GM21576 (cell line): ENCODE data around the gene TLX2.
A peak's percentile ranks its signal among the peaks of the same experiment; 100 is the strongest.
"Not testable (repeated sequence)": the region's sequence is repeated elsewhere in the genome, so short reads cannot be mapped to it uniquely, and the experiment has no call there.

ENCODE experiments used
- ATAC-seq: cut with Tn5 transposase; IDR thresholded peaks from one replicate; pipeline ENCODE4 v1.9.1; 2021; ENCODE audit warnings: mild to moderate bottlenecking, moderate library complexity; ENCODE audit not compliant: unreplicated experiment

TLX2 gene

GRCh38 chr2:74514368-74515270, at the start of gene TLX2:
Gene TLX2 (plus strand): TSS chr2:74514450. CDS start chr2:74514807, 357 bp downstream.
- ATAC-seq, result no peak

GRCh38 chr2:74470742-74471141, 43.5 kb upstream of the TLX2 start:
- not testable (repeated sequence) for ATAC-seq

GRCh38 chr2:74471332-74472065, 42.8 kb upstream of the TLX2 start:
- no peak for ATAC-seq

- peak; percentile 78 for ATAC-seq
These were observed 41.9 kb upstream of the TLX2 start, which contains the start of gene MRPL53 for GRCh38 chr2:74472086-74472944. Gene MRPL53 (minus strand): TSS chr2:74472680. CDS start chr2:74472660, 20 bp downstream.

GRCh38 chr2:74472945-74473258, 41.3 kb upstream of the TLX2 start:
- ATAC-seq, result no peak

- no peak for ATAC-seq
These were observed 39.8 kb upstream of the TLX2 start for GRCh38 chr2:74474481-74474880.

GRCh38 chr2:74474899-74475298, 39.4 kb upstream of the TLX2 start:
- no peak for ATAC-seq

- ATAC-seq, result no peak
These were observed 32.8 kb upstream of the TLX2 start for GRCh38 chr2:74481431-74481830.

- ATAC-seq, result peak; percentile 30
These were observed 32.1 kb upstream of the TLX2 start for GRCh38 chr2:74481961-74482800.

GRCh38 chr2:74482801-74483674, 31.2 kb upstream of the TLX2 start, which contains the start of the genes CCDC142 and TTC31:
Gene CCDC142 (minus strand): TSS chr2:74482998. CDS start chr2:74482837, 161 bp downstream.
Gene TTC31 (plus strand): TSS chr2:74483081. CDS start chr2:74483096, 15 bp downstream.
- ATAC-seq, result peak; percentile 87

- ATAC-seq, result not testable (repeated sequence)
These were observed 30.5 kb upstream of the TLX2 start for GRCh38 chr2:74483675-74484164.

- no peak for ATAC-seq
These were observed 28.1 kb upstream of the TLX2 start for GRCh38 chr2:74486141-74486540.

GRCh38 chr2:74488643-74489481, 25.4 kb upstream of the TLX2 start:
- ATAC-seq, result no peak

- ATAC-seq, result no peak
These were observed 24.3 kb upstream of the TLX2 start for GRCh38 chr2:74489906-74490305.

GRCh38 chr2:74491648-74492544, 22.4 kb upstream of the TLX2 start:
- no peak for ATAC-seq

GRCh38 chr2:74493546-74493945, 20.7 kb upstream of the TLX2 start:
- no peak for ATAC-seq

- no peak for ATAC-seq
These were observed 18.8 kb upstream of the TLX2 start for GRCh38 chr2:74495440-74495839.
